Sigmoid colon (tissue), 7 donors: ENCODE results near the gene ZMYND19. TPM values are rescaled to one million over a fixed set of nuclear protein-coding genes. Genes with fewer than 3 reads are reported as not detected.

Experiments used
- DNase-seq: peaks from one replicate; pipeline ENCODE4 v3.0.0-alpha.2; 2019
- H3K27ac ChIP-seq, 4 donors: fragments of 200-600 bp; sonication (generic); one replicate each; pipeline ENCODE4 v1.5.1; 2016 to 2019; ENCODE audit warnings: mild to moderate bottlenecking in 1 of 4
- H3K27me3 ChIP-seq, 3 donors: fragments of 200-600 bp; sonication (generic); one replicate each; pipeline ENCODE4 v1.5.1; 2019; ENCODE audit warnings: mild to moderate bottlenecking in 1 of 3
- H3K36me3 ChIP-seq, 4 donors: fragments of 200-600 bp; sonication (generic); one replicate each; pipeline ENCODE4 v1.5.1; 2016 to 2019
- H3K4me1 ChIP-seq, 4 donors: fragments of 200-600 bp; sonication (generic); one replicate each; pipeline ENCODE4 v1.5.1; 2017 to 2019
- H3K4me3 ChIP-seq, 4 donors: fragments of 200-600 bp; sonication (generic); one replicate each; pipeline ENCODE4 v1.5.1; 2017 to 2019; ENCODE audit warnings: mild to moderate bottlenecking in 2 of 4, moderate library complexity in 1 of 4
- H3K9me3 ChIP-seq, 4 donors: fragments of 200-600 bp in 3 of 4; sonication (generic) in 3 of 4; one replicate each; pipeline versions ENCODE4 v1.5.1 to v1.6.1; 2013 to 2019
- EP300 ChIP-seq, 4 donors: sonication (generic); formaldehyde crosslinking; IDR thresholded peaks; one replicate each; pipeline ENCODE4 v1.6.1; 2017; ENCODE audit warnings: antibody characterized with exemption in 4 of 4
- POLR2A ChIP-seq, 2 donors: fragments of 450-650 bp; IDR thresholded peaks; one replicate each; pipeline ENCODE4 v1.6.1; 2016; ENCODE audit warnings: antibody characterized with exemption in 2 of 2, mild to moderate bottlenecking in 2 of 2, moderate library complexity in 2 of 2
- POLR2AphosphoS5 ChIP-seq, 4 donors: sonication (generic); formaldehyde crosslinking; IDR thresholded peaks; one replicate each; pipeline ENCODE4 v1.6.1; 2017; ENCODE audit warnings: antibody characterized with exemption in 4 of 4
- WGBS, 2 donors: extraction: QIAGEN DNeasy Blood & Tissue Kit; methylation state at CpG; one replicate each; pipeline ENCODE4 v1.1.7; 2013; 5-methylcytosine and 5-hydroxymethylcytosine counted together
- intact Hi-C: fragments of 100-400 bp; cut with DNase I; formaldehyde crosslinking; loops from one replicate; pipeline ENCODE4 v1.15.1; 2023
- polyA plus RNA-seq, 3 donors: library from polyadenylated mRNA; stranded (reverse); fragments of 200-250 nt; gene quantifications; one replicate each; pipeline ENCODE4 v1.2.3, GENCODE V29; 2013
- total RNA-seq, 4 donors: library from RNA; depleted of rRNA; stranded (reverse); fragments of >200 nt; gene quantifications; one replicate each; pipeline ENCODE4 v1.1.0, GENCODE V29; 2016
- TF ChIP-seq, protein P1 (sequence below), 4 experiments: fragments of 450-650 bp in 3 of 4; fragments of 200-600 bp in 1 of 4; IDR thresholded peaks; one replicate each; pipeline ENCODE4 v1.5.1; 2016 to 2019; ENCODE audit warnings: antibody characterized with exemption in 4 of 4, mild to moderate bottlenecking in 3 of 4, moderate library complexity in 2 of 4
- donor health status: healthy with polysubstance abuse.
- donor health status: Bipolar disorder and iron deficiency.
- donor health status: healthy.

Gene ZMYND19
- total and polyA plus RNA-seq, 7 donors = 5.4 to 17.8 (median 9.4) TPM

DNA sequence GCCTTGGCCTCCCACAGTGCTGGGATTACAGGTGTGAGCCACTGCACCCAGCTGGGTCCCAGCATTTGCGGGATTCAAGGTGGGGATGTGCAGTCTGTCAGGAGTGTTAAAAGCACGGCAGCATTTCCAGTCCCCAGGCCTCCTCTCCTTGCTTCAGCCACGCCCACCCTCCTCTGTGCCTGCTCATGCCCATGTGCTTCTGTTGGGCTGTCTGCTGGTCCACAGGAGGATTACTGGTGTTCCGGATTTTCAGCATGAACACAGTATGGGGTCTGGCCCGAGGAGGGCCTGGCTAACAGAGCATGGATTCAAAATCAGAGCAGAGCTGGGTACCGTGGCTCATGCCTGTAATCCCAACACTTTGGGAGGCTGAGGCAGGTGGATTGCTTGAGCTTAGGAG lies 20.6 kb upstream of the ZMYND19 start:
- Histone ChIP-seq H3K27ac (no peak overlapping the region), H3K27me3 (no peaks in the 10 kb centered on the region), H3K4me1 (peaks cover 0 to 33% (median 26%) of the 10 kb centered on the region in 4 donors), H3K4me3 (no peak overlapping the region), H3K9me3 (no peaks in the 10 kb centered on the region), H3K36me3 (peaks cover 15 to 26% (median 20%) of the 10 kb centered on the region in 4 donors)
- WGBS, 2 donors = 77 to 85% methylated on average over 6 of the region's 6 CpGs
- intact Hi-C loops = no loop called here
- TF ChIP-seq, protein P1, sequence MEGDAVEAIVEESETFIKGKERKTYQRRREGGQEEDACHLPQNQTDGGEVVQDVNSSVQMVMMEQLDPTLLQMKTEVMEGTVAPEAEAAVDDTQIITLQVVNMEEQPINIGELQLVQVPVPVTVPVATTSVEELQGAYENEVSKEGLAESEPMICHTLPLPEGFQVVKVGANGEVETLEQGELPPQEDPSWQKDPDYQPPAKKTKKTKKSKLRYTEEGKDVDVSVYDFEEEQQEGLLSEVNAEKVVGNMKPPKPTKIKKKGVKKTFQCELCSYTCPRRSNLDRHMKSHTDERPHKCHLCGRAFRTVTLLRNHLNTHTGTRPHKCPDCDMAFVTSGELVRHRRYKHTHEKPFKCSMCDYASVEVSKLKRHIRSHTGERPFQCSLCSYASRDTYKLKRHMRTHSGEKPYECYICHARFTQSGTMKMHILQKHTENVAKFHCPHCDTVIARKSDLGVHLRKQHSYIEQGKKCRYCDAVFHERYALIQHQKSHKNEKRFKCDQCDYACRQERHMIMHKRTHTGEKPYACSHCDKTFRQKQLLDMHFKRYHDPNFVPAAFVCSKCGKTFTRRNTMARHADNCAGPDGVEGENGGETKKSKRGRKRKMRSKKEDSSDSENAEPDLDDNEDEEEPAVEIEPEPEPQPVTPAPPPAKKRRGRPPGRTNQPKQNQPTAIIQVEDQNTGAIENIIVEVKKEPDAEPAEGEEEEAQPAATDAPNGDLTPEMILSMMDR (IDR thresholded peaks at IDR 0.05) = no peak
- TF ChIP-seq EP300 (IDR thresholded peaks at IDR 0.05) (no peak), POLR2A (IDR thresholded peaks at IDR 0.05) (no peak), POLR2AphosphoS5 (IDR thresholded peaks at IDR 0.05) (no peak)
- no peak for DNase-seq

DNA sequence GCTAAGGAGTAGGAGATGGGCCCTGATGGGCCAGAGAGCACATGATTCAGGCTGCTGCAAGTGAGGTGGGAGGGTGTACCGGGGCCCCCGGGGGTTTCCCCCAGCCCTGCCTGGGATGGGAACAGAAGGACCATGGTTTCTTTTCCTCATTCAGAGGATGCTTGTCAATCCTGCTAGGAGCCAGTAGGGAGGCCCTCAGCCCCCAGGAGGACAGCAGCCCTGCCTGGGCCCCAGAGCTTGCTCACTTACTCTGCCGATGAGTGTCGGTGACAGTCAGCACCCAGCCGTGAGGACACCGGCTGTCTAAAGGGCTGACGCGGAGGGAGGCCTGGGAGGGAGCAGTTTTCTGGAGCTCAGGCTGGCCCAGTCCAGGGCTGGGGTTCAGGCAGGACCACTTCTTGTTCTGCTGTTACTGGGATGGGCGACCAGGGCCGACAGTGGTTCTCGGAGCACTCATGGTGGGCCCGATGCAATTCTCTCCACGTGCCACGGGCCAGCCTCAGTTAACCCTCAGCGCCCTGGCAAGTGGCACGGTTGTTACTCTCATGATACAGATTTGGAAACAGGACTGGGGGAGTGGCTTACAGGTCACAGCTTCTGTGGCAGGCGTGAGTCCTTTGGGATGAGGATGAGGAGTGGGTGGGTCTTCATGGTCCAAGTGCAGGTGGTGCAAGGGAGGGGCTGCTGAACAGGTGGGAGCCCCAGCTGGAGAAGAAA lies 17.0 kb upstream of the ZMYND19 start:
- TF ChIP-seq POLR2AphosphoS5 (IDR thresholded peaks at IDR 0.05) (no peak), EP300 (IDR thresholded peaks at IDR 0.05) (no peak), POLR2A (IDR thresholded peaks at IDR 0.05) (no peak)
- TF ChIP-seq, protein P1 (IDR thresholded peaks at IDR 0.05) = no peak
- WGBS, 2 donors = 22 to 60% methylated on average over 17 of the region's 17 CpGs
- DNase-seq = no peak
- Histone ChIP-seq H3K4me1 (peaks cover 0 to 41% (median 30%) of the 10 kb centered on the region in 4 donors), H3K27me3 (no peaks in the 10 kb centered on the region), H3K36me3 (no peaks in the 10 kb centered on the region), H3K27ac (no peak overlapping the region), H3K4me3 (peak overlapping the region in 2 of 4 donors; percentile 97 to 99), H3K9me3 (no peaks in the 10 kb centered on the region)
- intact Hi-C loops = loop anchor here (5.0 to 10.0 kb wide), 2 partner anchors 55 to 152 kb away; partner anchors contain the start of genes MRPL41, NSMF and PNPLA7

DNA sequence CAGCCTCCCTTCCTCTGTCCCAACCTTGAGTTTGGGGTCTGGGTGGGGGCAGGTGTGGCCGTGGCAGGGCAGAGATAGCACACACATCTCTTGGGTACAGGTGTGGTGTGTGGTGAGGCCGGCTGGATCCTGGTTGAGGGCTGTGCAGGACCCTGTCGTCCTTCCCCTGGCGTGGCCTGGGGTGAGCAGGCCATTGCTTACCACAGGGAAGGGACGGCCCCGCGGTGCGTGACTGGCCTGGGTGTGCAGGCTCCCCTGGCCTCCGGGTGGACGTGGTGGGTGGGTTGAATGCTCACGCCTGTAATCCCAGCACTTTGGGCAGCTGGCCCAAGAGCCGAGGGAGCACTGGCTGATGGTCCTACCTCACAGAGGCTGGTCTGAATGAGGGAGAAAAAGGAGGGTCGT lies 16.4 kb upstream of the ZMYND19 start:
- Histone ChIP-seq H3K4me1 (peaks cover 0 to 36% (median 25%) of the 10 kb centered on the region in 4 donors), H3K4me3 (peak overlapping the region; percentile 53 to 99 (median 84)), H3K36me3 (no peaks in the 10 kb centered on the region), H3K27me3 (no peaks in the 10 kb centered on the region), H3K9me3 (no peaks in the 10 kb centered on the region), H3K27ac (peak overlapping the region in 1 of 4 donors; percentile 83)
- no peak for DNase-seq
- intact Hi-C loops = loop anchor here (5.0 to 10.0 kb wide), 2 partner anchors 54 to 152 kb away; partner anchors contain the start of genes MRPL41, NSMF and PNPLA7
- TF ChIP-seq EP300 (IDR thresholded peaks at IDR 0.05) (no peak), POLR2A (IDR thresholded peaks at IDR 0.05) (no peak), POLR2AphosphoS5 (IDR thresholded peaks at IDR 0.05) (no peak)
- TF ChIP-seq, protein P1 (IDR thresholded peaks at IDR 0.05) = no peak
- WGBS, 2 donors = 10 to 45% methylated on average over 13 of the region's 13 CpGs

DNA sequence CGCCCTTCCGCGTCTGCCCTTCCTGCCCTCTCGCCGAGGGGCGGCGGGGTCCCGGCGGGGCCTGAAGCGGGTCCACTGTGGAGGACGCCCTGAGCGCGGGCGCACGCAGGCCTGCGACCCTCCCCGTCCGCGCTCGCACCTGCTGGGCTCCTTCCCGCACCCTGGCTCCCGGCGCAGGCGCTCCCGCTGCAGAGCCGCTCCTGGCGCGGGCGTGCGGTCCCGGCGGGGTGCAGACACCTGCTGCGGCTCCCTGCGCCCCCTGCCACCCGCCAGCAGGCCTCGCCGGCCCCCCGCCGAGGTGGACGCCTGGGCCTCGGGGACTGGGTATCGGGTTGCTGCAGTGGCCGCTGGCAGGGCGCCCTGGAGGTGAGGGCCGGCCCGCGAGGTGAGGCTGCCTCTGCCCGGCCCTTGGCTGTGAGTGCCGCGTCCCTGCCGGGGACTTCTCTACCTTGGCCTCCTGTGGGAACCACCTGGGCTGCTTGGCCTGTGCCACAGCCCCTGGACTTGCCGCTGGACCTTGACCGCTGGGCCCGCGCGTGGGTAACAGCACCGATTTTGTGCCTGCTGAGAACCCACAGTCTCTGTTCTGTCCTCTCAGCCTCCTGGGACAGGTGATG lies 15.8 kb upstream of the ZMYND19 start:
- peak overlapping the region; percentile 53 to 99 (median 84) for H3K4me3 ChIP-seq
- intact Hi-C loops = loop anchor here (5.0 to 10.0 kb wide), 2 partner anchors 54 to 151 kb away; partner anchors contain the start of genes MRPL41, NSMF and PNPLA7
- H3K36me3 ChIP-seq = no peaks in the 10 kb centered on the region
- no peaks in the 10 kb centered on the region for H3K27me3 ChIP-seq
- DNase-seq = no peak
- H3K4me1 ChIP-seq = peaks cover 0 to 32% (median 25%) of the 10 kb centered on the region in 4 donors
- no peak for TF ChIP-seq POLR2A (IDR thresholded peaks at IDR 0.05)
- no peak for TF ChIP-seq POLR2AphosphoS5 (IDR thresholded peaks at IDR 0.05)
- TF ChIP-seq EP300 (IDR thresholded peaks at IDR 0.05) = no peak
- TF ChIP-seq, protein P1 (IDR thresholded peaks at IDR 0.05) = no peak
- WGBS, 2 donors = 1 to 4% methylated on average over 57 of the region's 57 CpGs
- no peaks in the 10 kb centered on the region for H3K9me3 ChIP-seq
- peak overlapping the region; percentile 79 to 85 (median 84) for H3K27ac ChIP-seq
